Common myeloid progenitor, CD34-positive (primary cell): ENCODE results near the gene SOX10.

Source experiments
- CTCF ChIA-PET: fragments of 350-600 bp; sonication (Branson Sonifier 250); formaldehyde crosslinking; loops from one replicate; lab custom pipeline; 2021; ENCODE audit warnings: antibody characterized with exemption; lab: Charles Lee
- POLR2A ChIA-PET: fragments of 350-600 bp; sonication (Branson Sonifier 250); formaldehyde crosslinking; loops from one replicate; lab custom pipeline; 2021; ENCODE audit warnings: antibody characterized with exemption; lab: Charles Lee
- DNase-seq, 3 donors: peaks; one replicate each; pipeline versions ENCODE4 v3.0.0 to v3.0.0-alpha.2; 2013
- H3K27ac ChIP-seq, 2 experiments: 1 replicate in 1 of 2; 2 replicates in 1 of 2; pipeline ENCODE4 v1.7.0; 2013; ENCODE audit warnings: inconsistent platforms in 2 of 2, low read length in 2 of 2, mild to moderate bottlenecking in 2 of 2, low read depth in 1 of 2, moderate library complexity in 1 of 2; ENCODE audit not compliant: severe bottlenecking in 2 of 2, insufficient read depth in 1 of 2, poor library complexity in 1 of 2
- H3K27me3 ChIP-seq, 5 experiments: replicated peaks in 2 of 5; 1 replicate in 3 of 5; 2 replicates in 2 of 5; pipeline versions ENCODE4 v1.6.1 to v1.7.0; 2013; ENCODE audit warnings: low read length in 4 of 5, mild to moderate bottlenecking in 2 of 5, moderate library complexity in 2 of 5, inconsistent platforms in 1 of 5; ENCODE audit not compliant: insufficient read depth in 5 of 5, control insufficient read depth in 4 of 5
- H3K36me3 ChIP-seq, 4 experiments: 1 replicate in 2 of 4; 2 replicates in 2 of 4; pipeline versions ENCODE4 v1.6.1 to v1.7.0; 2013; ENCODE audit warnings: low read length in 3 of 4, control low read depth in 1 of 4, mild to moderate bottlenecking in 1 of 4; ENCODE audit not compliant: control insufficient read depth in 4 of 4, insufficient read depth in 4 of 4
- H3K4me1 ChIP-seq, 4 experiments: 1 replicate in 3 of 4; 2 replicates in 1 of 4; pipeline versions ENCODE4 v1.6.1 to v1.7.1; 2013; ENCODE audit warnings: low read length in 3 of 4, mild to moderate bottlenecking in 3 of 4, control low read depth in 1 of 4, inconsistent platforms in 1 of 4, moderate library complexity in 1 of 4; ENCODE audit not compliant: control insufficient read depth in 4 of 4, insufficient read depth in 4 of 4; ENCODE audit errors: control extremely low read depth in 1 of 4
- H3K4me3 ChIP-seq, 7 experiments: 1 replicate in 4 of 7; 2 replicates in 3 of 7; pipeline versions ENCODE4 v1.5.1 to v1.7.0; 2013; ENCODE audit warnings: mild to moderate bottlenecking in 7 of 7, low read length in 6 of 7, moderate library complexity in 6 of 7, inconsistent platforms in 2 of 7, low read depth in 2 of 7, control low read depth in 1 of 7; ENCODE audit not compliant: insufficient read depth in 4 of 7, control insufficient read depth in 1 of 7; ENCODE audit errors: extremely low read depth in 1 of 7
- H3K9me3 ChIP-seq, 5 experiments: 1 replicate in 4 of 5; 2 replicates in 1 of 5; pipeline versions ENCODE4 v1.6.1 to v1.7.1; 2013; ENCODE audit warnings: low read length in 4 of 5, mild to moderate bottlenecking in 2 of 5, inconsistent platforms in 1 of 5, low read depth in 1 of 5, moderate library complexity in 1 of 5; ENCODE audit not compliant: control insufficient read depth in 4 of 5, insufficient read depth in 2 of 5; ENCODE audit errors: control extremely low read depth in 1 of 5
- WGBS: methylation state at CpG from one replicate; pipeline ENCODE4 v1.1.5; 2013; ENCODE audit not compliant: insufficient coverage; 5-methylcytosine and 5-hydroxymethylcytosine counted together

SOX10 gene

DNA sequence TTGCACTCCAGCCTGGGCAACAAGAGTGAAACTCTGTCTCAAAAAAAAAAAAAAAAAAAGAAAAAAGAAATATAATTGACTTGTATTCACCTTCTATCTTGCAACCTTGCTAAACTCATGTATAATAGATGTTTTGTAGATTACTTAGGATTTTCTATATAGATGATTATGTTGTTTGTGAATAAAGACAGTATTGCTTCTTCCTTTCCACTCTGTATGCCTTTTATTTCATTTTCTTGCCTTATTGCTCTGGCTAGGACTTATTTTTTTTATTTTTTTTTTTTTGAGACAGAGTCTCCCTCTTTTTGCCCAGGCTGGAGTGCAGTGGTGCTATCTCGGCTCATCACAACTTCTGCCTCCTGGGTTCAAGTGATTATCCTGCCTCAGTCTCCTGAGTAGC is 29.7 kb upstream of the SOX10 start:
- no peak for DNase-seq
- Histone ChIP-seq H3K27ac (no peak overlapping the region), H3K4me3 (no peak overlapping the region), H3K4me1 (peaks cover 0 to 25% (median 14%) of the 10 kb centered on the region in 4 experiments), H3K27me3 (no peaks in the 10 kb centered on the region), H3K9me3 (no peaks in the 10 kb centered on the region), H3K36me3 (no peaks in the 10 kb centered on the region)
- ChIA-PET CTCF (no interaction called here), POLR2A (interaction anchor here (0.7 kb wide), 1 partner anchor 30 kb away, joined by 4 read pairs; no protein-coding TSS in a partner anchor)
- 86% methylated on average over 1 of the region's 1 CpG for WGBS

DNA sequence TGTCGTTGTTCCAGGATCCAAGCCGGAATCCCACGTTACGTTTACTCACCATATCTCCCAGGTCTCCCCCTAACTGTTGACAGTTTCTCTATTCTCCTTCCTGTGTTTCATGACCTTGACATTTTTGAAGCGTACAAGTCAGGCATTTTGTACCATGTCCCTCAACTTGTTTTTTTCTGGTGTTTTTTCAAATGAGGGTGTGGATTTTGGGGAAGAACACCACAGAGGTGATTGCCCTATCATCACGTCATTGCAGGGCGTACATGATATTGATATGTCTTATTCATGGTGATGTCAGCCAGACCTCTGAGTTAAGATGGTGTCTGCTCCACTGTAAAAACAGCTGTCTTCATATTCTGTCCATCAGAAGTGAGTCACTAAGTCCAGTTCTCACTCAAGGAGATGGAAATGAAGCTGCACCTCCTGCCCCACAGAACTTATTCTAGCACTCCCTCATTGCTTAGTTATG is 28.3 kb upstream of the SOX10 start:
- ChIA-PET POLR2A (interaction anchor here (1.0 kb wide), 1 partner anchor 8 kb away, joined by 4 read pairs; no protein-coding TSS in a partner anchor), CTCF (interaction anchor here (1.2 kb wide), 1 partner anchor 28 kb away, joined by 3 read pairs; no protein-coding TSS in a partner anchor)
- Histone ChIP-seq H3K4me3 (no peak overlapping the region), H3K36me3 (no peaks in the 10 kb centered on the region), H3K9me3 (no peaks in the 10 kb centered on the region), H3K4me1 (peaks cover 0 to 28% (median 15%) of the 10 kb centered on the region in 4 experiments), H3K27ac (no peak overlapping the region), H3K27me3 (no peaks in the 10 kb centered on the region)
- 92% methylated on average over 6 of the region's 7 CpGs for WGBS
- no peak for DNase-seq

GRCh38 chr22:38009000-38009806 is 24.8 kb upstream of the SOX10 start:
- ChIA-PET POLR2A (no interaction called here), CTCF (interaction anchor here (1.3 kb wide), 1 partner anchor 24 kb away, joined by 3 read pairs; no protein-coding TSS in a partner anchor)
- DNase-seq = peak in 1 of 3 donors; percentile 43
- H3K27ac ChIP-seq = peak overlapping the region in 1 of 2 experiments; percentile 55
- 60% methylated on average over 10 of the region's 14 CpGs for WGBS
- H3K4me1 ChIP-seq = peaks cover 0 to 18% (median 9%) of the 10 kb centered on the region in 4 experiments
- H3K27me3 ChIP-seq = no peaks in the 10 kb centered on the region
- peak overlapping the region in 3 of 7 experiments; percentile 0 to 16 (median 14) for H3K4me3 ChIP-seq
- no peaks in the 10 kb centered on the region for H3K36me3 ChIP-seq
- H3K9me3 ChIP-seq = no peaks in the 10 kb centered on the region

DNA sequence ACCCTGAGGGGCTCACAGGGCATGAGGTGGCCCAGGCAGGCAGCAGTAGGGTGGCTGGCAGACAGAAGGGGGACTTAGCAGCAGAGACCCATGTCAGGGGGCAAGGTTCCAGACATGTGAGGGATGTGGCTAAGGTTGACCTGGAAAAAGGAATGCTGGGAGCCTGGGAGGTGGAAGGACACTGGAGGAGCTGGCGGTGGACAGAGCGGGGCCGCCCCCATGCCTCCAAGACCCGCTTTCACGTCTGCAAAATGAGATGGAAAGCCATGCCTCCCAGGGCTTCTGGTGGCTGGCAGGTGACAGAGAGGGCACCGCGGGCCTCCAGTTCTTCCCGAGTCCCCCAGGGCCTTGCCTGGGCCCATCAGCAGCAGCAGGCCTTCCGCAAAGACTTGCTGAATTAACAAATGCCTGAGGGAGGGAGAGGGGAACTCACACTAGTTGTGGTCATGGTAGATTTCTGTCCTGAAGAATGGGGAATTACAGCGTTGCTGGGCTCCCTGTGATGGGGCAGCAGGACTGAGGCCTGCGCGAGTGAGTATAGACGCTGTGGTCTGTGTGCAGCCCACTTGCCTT is 23.1 kb upstream of the SOX10 start:
- H3K9me3 ChIP-seq = no peaks in the 10 kb centered on the region
- no peak overlapping the region for H3K27ac ChIP-seq
- no peak for DNase-seq
- WGBS = 95% methylated on average over 12 of the region's 13 CpGs
- H3K36me3 ChIP-seq = no peaks in the 10 kb centered on the region
- ChIA-PET CTCF (interaction anchor here (1.2 kb wide), 1 partner anchor 14 kb away, joined by 3 read pairs; no protein-coding TSS in a partner anchor), POLR2A (no interaction called here)
- H3K4me3 ChIP-seq = no peak overlapping the region
- H3K4me1 ChIP-seq = peaks cover 0 to 18% (median 9%) of the 10 kb centered on the region in 4 experiments
- no peaks in the 10 kb centered on the region for H3K27me3 ChIP-seq

- WGBS = 100% methylated on average over 3 of the region's 3 CpGs
- POLR2A ChIA-PET = no interaction called here
- H3K4me3 ChIP-seq = no peak overlapping the region
- H3K4me1 ChIP-seq = peaks cover 0 to 18% (median 9%) of the 10 kb centered on the region in 4 experiments
- no peaks in the 10 kb centered on the region for H3K9me3 ChIP-seq
- CTCF ChIA-PET = interaction anchor here (1.2 kb wide), 1 partner anchor 14 kb away, joined by 3 read pairs; no protein-coding TSS in a partner anchor
- DNase-seq = no peak
- H3K27ac ChIP-seq = no peak overlapping the region
- no peaks in the 10 kb centered on the region for H3K27me3 ChIP-seq
- H3K36me3 ChIP-seq = no peaks in the 10 kb centered on the region
Measured at GRCh38 chr22:38006906-38007305, 22.6 kb upstream of the SOX10 start.

DNA sequence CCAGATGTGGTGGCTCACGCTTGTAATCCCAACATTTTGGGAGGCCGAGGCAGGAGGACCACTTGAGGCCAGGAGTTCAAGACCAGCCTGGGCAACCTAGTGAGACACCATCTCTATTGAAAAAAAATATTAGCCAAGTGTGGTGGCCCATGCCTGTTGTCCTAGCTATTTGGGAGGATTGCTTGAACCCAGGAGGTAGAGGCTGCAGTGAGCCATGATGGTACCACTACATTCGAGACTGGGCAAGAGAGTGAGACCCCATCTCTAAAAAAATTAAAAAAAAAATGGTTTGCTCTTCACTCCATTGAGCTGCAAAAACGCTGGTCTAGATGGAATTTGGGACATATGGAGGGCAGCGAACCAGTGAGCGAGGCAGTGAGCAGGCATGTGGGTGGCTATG is 21.6 kb upstream of the SOX10 start:
- Histone ChIP-seq H3K4me3 (no peak overlapping the region), H3K9me3 (no peaks in the 10 kb centered on the region), H3K27me3 (no peaks in the 10 kb centered on the region), H3K4me1 (peaks cover 0 to 18% (median 9%) of the 10 kb centered on the region in 4 experiments), H3K27ac (no peak overlapping the region), H3K36me3 (no peaks in the 10 kb centered on the region)
- ChIA-PET CTCF (interaction anchor here (0.7 to 1.2 kb wide), 2 partner anchors 11 to 15 kb away, joined by 3 read pairs; no protein-coding TSS in a partner anchor), POLR2A (no interaction called here)
- WGBS = 98% methylated on average over 6 of the region's 6 CpGs
- DNase-seq = no peak
